Stimulated activated naive CD8-positive, alpha-beta T cell treated with anti-CD3 and anti-CD28 coated beads, Interleukin-15, amount 100 ng/mL, for 72 hours (primary cell): ENCODE measurements around the gene FLT1.

Experiments used
- ATAC-seq: fragments of 150-1000 bp; cut with Tn5 transposase; 2 replicates; pipeline ENCODE4 v1.10.0; 2021; ENCODE audit warnings: mild to moderate bottlenecking, moderate library complexity
- DNase-seq, 2 donors: peaks; one replicate each; pipeline ENCODE4 v3.0.0; 2021 to 2022
- H3K27ac Mint-ChIP-seq, 2 donors: one replicate each; pipeline ENCODE4 v1.8.0; 2022; ENCODE audit warnings: mild to moderate bottlenecking in 2 of 2, mixed read lengths in 2 of 2, moderate library complexity in 2 of 2
- H3K27me3 Mint-ChIP-seq: one replicate; pipeline ENCODE4 v1.8.0; 2022; ENCODE audit warnings: mixed read lengths
- H3K4me1 Mint-ChIP-seq: one replicate; pipeline ENCODE4 v1.8.0; 2022; ENCODE audit warnings: mild to moderate bottlenecking, mixed read lengths
- H3K4me3 Mint-ChIP-seq, 2 donors: one replicate each; pipeline ENCODE4 v1.8.0; 2022; ENCODE audit warnings: mild to moderate bottlenecking in 2 of 2, mixed read lengths in 2 of 2, moderate library complexity in 1 of 2
- H3K9me3 Mint-ChIP-seq, 2 donors: one replicate each; pipeline ENCODE4 v1.8.0; 2022; ENCODE audit warnings: mixed read lengths in 2 of 2

Gene FLT1

GRCh38 chr13:28532388-28533124 is 37.6 kb upstream of the FLT1 start:
- ATAC-seq (peak; percentile 56), DNase-seq (peak in 1 of 2 donors; percentile 10)
- Mint-ChIP-seq H3K27ac (no peak overlapping the region), H3K27me3 (peaks cover 56% of the 10 kb centered on the region), H3K4me3 (peak overlapping the region; percentile 49 to 60), H3K9me3 (peaks cover 0 to 5% of the 10 kb centered on the region in 2 donors), H3K4me1 (no peaks in the 10 kb centered on the region)

DNA sequence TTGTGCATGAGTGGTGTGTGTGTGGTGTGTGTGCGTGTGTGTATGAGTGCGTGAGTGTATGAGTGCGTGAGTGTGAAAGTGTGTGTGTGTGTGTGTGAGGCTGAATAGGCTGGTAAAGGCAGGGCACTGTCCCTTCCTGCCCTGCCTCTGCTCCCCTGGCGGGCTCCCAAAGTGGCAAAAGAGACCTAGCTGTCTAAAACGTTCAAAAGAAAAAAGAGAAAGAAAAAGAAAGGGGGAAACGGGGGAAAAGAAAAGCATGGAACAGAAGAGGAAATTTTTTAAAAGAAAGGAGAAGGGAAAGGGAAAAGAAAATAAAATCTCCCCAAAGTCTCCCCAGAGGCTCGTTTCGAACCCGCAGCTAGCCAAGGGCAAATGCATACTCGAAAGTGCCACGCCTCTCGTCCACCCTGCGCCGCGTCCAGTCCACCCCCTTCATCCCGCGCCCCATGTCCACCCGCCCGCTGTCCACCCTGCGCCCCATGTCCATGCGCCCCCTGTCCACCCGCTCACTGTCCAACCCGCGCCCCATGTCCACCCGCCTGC is 37.0 kb upstream of the FLT1 start:
- DNase-seq = no peak
- Mint-ChIP-seq H3K27ac (no peak overlapping the region), H3K9me3 (peaks cover 0 to 5% of the 10 kb centered on the region in 2 donors), H3K4me1 (no peaks in the 10 kb centered on the region), H3K4me3 (no peak overlapping the region), H3K27me3 (peaks cover 55% of the 10 kb centered on the region)
- no peak for ATAC-seq

DNA sequence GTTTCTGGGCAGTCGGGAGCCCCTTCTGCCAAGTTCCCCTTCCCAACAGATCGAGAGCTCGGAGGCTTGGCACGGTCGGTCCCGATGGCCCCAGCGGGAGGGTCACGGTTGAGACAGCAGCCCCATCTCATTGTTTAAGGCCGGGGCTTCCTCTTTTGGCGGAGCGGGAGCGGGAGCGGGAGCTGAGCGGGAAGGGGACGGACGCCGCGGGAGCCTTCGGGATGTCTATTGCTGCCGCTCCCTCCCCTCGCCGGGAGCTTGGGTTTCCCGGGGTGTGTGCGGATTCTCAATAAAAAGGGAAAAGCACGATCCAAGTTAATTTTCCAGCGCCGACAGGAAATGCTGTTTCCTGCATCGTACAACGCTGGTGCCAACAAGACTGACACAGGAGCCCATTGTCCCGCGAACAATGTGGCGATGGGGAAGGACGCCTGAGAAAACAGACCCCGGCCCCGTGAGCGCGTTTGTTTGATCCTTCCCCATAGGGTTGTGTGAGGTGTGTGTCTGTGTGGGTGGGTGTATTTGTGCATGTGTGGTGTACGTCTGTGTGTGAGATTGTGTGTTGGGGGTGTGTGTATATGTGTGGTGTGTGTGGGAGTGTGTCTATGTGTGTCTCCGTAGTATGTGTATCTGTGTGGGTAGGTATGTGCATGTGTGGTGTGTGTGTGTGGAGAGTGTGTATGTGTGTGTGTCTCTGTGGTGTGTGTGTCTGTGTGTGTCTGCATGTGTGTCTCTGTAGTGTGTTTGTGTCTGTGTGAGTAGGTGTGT is 36.3 kb upstream of the FLT1 start:
- Mint-ChIP-seq H3K27me3 (peaks cover 49% of the 10 kb centered on the region), H3K4me1 (no peaks in the 10 kb centered on the region), H3K9me3 (peaks cover 0 to 5% of the 10 kb centered on the region in 2 donors), H3K4me3 (no peak overlapping the region), H3K27ac (no peak overlapping the region)
- ATAC-seq = no peak
- no peak for DNase-seq

DNA sequence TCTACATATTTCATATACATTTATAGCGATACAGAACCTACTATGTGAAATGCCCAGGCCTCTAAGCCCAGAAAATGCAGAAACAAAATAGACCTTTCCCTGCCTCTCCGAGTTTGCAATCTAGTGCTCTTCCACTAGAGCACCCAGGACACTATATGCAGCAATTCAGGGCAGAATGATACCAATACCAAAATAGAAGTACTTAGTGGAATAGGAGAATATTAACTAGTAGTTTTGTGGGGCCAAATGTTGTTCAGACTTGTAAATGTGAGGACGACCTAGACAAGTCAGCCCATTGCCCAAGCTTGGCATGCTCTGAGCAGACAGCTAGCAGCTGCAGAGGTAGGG is 35.8 kb upstream of the FLT1 start:
- Mint-ChIP-seq H3K27me3 (peaks cover 49% of the 10 kb centered on the region), H3K4me1 (no peaks in the 10 kb centered on the region), H3K27ac (no peak overlapping the region), H3K4me3 (no peak overlapping the region), H3K9me3 (peaks cover 0 to 5% of the 10 kb centered on the region in 2 donors)
- DNase-seq (no peak), ATAC-seq (no peak)

- H3K27ac Mint-ChIP-seq = no peak overlapping the region
- ATAC-seq = no peak
- H3K4me1 Mint-ChIP-seq = no peaks in the 10 kb centered on the region
- H3K9me3 Mint-ChIP-seq = no peaks in the 10 kb centered on the region
- H3K4me3 Mint-ChIP-seq = no peak overlapping the region
- no peak for DNase-seq
- peaks cover 49% of the 10 kb centered on the region for H3K27me3 Mint-ChIP-seq
Observed at GRCh38 chr13:28529836-28530235, 34.9 kb upstream of the FLT1 start.

DNA sequence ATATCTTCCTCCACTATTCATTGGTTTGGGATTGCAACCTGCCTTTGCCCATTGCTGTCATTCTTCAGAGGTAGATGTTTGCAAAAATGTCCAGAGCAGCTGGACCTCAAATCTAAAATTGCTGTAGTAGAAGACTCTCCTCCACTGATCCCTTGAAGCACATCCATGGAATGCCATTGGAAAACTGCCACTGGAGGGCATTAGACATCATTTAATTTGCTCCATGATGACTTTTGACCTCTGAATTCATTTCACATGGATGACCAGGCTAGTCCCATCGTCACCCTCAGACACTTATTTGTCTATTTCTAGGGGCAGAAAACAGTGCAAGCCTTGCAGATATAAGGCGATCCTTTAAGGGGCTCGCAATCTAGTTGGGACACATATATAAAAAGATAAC is 33.9 kb upstream of the FLT1 start:
- no peak overlapping the region for H3K27ac Mint-ChIP-seq
- DNase-seq (no peak), ATAC-seq (no peak)
- no peaks in the 10 kb centered on the region for H3K4me1 Mint-ChIP-seq
- peaks cover 42% of the 10 kb centered on the region for H3K27me3 Mint-ChIP-seq
- H3K9me3 Mint-ChIP-seq = no peaks in the 10 kb centered on the region
- no peak overlapping the region for H3K4me3 Mint-ChIP-seq

DNA sequence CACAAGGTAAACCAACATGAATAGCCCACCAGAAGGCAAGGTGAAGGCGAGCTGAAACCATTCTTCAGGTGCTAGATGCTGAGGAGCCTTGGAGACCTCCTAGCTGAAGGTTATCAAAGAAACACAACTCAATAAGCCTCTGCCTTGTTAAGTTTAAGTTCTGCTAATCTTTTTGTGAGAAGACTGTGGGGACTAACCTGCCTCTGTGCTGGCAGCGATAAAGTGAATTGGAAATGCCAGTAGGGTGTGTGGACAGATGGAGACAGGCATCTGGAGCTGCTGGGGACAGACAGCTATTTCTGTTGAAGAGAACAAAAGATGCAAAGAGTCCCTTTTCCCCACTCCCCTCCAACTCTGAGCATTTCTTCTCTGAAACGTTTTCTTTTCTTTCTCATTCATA is 33.5 kb upstream of the FLT1 start:
- Mint-ChIP-seq H3K4me3 (no peak overlapping the region), H3K4me1 (no peaks in the 10 kb centered on the region), H3K27ac (no peak overlapping the region), H3K9me3 (no peaks in the 10 kb centered on the region), H3K27me3 (peaks cover 38% of the 10 kb centered on the region)
- DNase-seq (no peak), ATAC-seq (no peak)

- Mint-ChIP-seq H3K4me3 (no peak overlapping the region), H3K4me1 (no peaks in the 10 kb centered on the region), H3K27me3 (peaks cover 32% of the 10 kb centered on the region), H3K9me3 (no peaks in the 10 kb centered on the region), H3K27ac (no peak overlapping the region)
- ATAC-seq (no peak), DNase-seq (no peak)
Observed at GRCh38 chr13:28527629-28528028, 32.7 kb upstream of the FLT1 start.

- DNase-seq = no peak
- no peak for ATAC-seq
- Mint-ChIP-seq H3K9me3 (no peaks in the 10 kb centered on the region), H3K4me1 (no peaks in the 10 kb centered on the region), H3K4me3 (no peak overlapping the region), H3K27me3 (peaks cover 32% of the 10 kb centered on the region), H3K27ac (no peak overlapping the region)
Observed at GRCh38 chr13:28526876-28527275, 31.9 kb upstream of the FLT1 start.

- DNase-seq = no peak
- H3K27me3 Mint-ChIP-seq = peaks cover 30% of the 10 kb centered on the region
- H3K4me3 Mint-ChIP-seq = no peak overlapping the region
- H3K4me1 Mint-ChIP-seq = no peaks in the 10 kb centered on the region
- no peak overlapping the region for H3K27ac Mint-ChIP-seq
- no peaks in the 10 kb centered on the region for H3K9me3 Mint-ChIP-seq
- no peak for ATAC-seq
Observed at GRCh38 chr13:28522871-28523270, 27.9 kb upstream of the FLT1 start.

DNA sequence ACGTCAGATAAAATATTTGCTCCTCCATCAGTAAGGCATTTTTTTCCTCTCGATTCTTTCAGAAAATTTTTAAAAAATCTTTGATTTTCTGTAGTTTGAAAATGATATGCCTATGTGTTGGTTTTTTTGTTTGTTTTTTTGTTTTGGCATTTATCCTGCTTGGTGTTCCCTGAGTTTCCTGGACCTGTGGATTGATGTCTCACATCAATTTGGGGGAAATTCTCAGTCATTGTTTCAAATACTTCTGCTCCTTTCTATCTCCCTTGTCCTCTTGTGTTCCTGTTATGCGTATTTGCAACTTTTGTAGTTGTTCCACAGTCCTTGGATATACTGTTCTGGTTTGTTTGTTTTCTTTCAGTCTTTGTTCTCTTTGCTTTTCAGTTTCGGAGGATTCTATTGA is 18.8 kb upstream of the FLT1 start:
- H3K27me3 Mint-ChIP-seq = peaks cover 18% of the 10 kb centered on the region
- no peaks in the 10 kb centered on the region for H3K4me1 Mint-ChIP-seq
- H3K27ac Mint-ChIP-seq = no peak overlapping the region
- DNase-seq (no peak), ATAC-seq (no peak)
- no peaks in the 10 kb centered on the region for H3K9me3 Mint-ChIP-seq
- no peak overlapping the region for H3K4me3 Mint-ChIP-seq

DNA sequence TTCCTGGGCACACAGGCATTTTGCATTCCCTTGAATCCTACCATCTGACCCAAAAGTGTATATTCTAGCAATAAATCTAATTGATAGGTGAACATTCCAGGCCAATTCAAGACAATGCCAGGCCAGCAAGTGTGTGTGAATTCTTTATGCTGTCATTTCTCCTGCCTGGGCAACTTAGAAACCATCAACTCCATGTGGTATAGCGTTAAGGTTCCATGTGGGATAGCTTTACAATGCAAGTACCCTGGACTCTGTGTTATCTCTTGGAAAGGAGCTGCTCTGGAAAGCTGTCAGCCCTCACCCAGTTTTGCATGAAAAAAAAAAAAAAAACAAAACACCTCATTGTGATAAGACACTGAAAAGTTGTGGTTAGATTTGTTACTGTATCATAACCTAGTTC is 15.6 kb upstream of the FLT1 start:
- ATAC-seq (no peak), DNase-seq (no peak)
- H3K4me3 Mint-ChIP-seq = no peak overlapping the region
- no peaks in the 10 kb centered on the region for H3K9me3 Mint-ChIP-seq
- H3K4me1 Mint-ChIP-seq = peaks cover 4% of the 10 kb centered on the region
- H3K27me3 Mint-ChIP-seq = no peaks in the 10 kb centered on the region
- no peak overlapping the region for H3K27ac Mint-ChIP-seq

- ATAC-seq (no peak), DNase-seq (no peak)
- Mint-ChIP-seq H3K4me3 (no peak overlapping the region), H3K27me3 (no peaks in the 10 kb centered on the region), H3K9me3 (no peaks in the 10 kb centered on the region), H3K4me1 (peaks cover 9% of the 10 kb centered on the region), H3K27ac (no peak overlapping the region)
Observed at GRCh38 chr13:28510066-28510465, 15.1 kb upstream of the FLT1 start.

DNA sequence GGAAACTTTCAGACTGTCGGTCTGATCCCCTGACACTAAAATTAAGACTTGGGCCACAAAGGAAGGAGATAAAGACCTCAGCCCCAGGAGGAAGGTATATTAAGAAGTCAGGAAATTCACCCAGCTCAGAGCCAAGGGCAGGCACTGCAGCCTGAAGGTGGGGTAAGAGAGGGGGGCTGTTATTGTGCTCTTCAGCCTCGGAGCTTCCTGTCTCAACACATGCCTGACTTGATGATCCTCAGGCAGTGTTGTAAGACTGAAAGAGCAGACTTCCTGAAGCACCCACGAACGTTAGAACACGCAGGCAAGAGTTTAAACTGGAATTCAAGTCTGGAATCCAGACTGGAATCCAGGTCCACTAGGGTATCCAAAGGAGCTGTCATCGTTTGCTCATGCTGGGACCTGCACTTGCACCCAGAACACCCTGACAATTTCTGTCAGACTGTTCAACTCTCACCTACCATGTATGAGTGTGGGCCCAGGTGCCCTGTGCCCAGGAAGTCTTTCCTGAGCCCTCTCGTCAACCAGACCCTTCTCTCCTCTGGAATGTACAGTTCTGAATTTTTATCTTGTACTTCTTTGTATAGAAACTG is 10.7 kb upstream of the FLT1 start:
- ATAC-seq (peak; percentile 50), DNase-seq (no peak)
- Mint-ChIP-seq H3K4me1 (peaks cover 10% of the 10 kb centered on the region), H3K9me3 (no peaks in the 10 kb centered on the region), H3K27me3 (no peaks in the 10 kb centered on the region), H3K4me3 (no peak overlapping the region), H3K27ac (peak overlapping the region; percentile 69 to 77)

DNA sequence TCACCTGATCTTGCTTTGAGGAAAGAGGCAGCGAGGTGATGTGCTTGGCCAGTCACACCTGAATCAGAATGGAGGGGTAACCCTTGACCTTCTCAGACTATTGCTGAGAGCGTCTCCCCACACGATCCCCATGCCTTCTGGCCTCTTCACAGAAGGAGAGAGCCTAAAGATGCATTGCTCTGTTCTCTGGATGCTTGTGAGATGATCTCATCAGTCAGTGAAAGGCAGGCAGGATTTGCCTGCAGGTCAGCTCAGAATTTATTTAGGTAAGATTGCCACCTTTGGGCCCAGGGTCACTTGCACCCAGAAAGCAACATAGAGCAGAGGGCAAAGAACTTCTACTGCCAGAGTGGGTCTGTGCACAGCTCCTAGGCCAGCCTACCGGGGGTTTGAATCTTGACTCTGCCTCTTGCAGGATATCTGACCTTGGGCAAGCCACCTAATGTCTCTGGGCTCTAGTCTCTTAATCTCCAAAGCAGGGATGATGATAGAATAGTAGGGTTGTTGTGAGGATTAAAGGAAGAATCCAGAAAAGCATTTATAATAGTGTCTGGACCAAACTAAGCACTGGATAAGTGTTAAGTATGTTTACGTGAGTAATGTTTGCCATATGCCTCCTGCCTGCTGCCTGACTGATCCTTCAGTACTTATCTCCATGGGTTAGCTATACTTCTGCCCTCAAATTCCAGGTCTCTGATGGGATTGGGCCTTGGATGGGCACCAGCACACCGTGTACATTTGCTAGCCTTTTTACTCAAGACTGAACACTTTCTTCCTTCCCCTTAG is 8.4 kb upstream of the FLT1 start:
- no peak for DNase-seq
- no peak overlapping the region for H3K4me3 Mint-ChIP-seq
- no peak overlapping the region for H3K27ac Mint-ChIP-seq
- no peaks in the 10 kb centered on the region for H3K9me3 Mint-ChIP-seq
- ATAC-seq = no peak
- no peaks in the 10 kb centered on the region for H3K27me3 Mint-ChIP-seq
- H3K4me1 Mint-ChIP-seq = peaks cover 10% of the 10 kb centered on the region
